ENCODE measurements around the gene GPR87. TPM values are rescaled to one million over a fixed set of nuclear protein-coding genes. Genes with fewer than 3 reads are reported as not detected.

The GPR87 gene
- total and polyA plus RNA-seq, 2 experiments from 2014 or later = 0.22 TPM; not detected in 1

GRCh38 chr3:151315136-151315535 is 1.5 kb downstream of the GPR87 start:
- no peaks in the 10 kb centered on the region for H4K20me1 ChIP-seq (ENCODE audit: insufficient read depth)
- H3K4me1 ChIP-seq (ENCODE audit: insufficient read depth) = peaks cover 38% of the 10 kb centered on the region
- no peaks in the 10 kb centered on the region for H3K9me3 ChIP-seq (ENCODE audit: low read depth)
- H3K9ac ChIP-seq = no peak overlapping the region
- DNase-seq = peak; percentile 34
- H3F3A ChIP-seq (ENCODE audit: insufficient read depth) = peaks cover 43% of the 10 kb centered on the region
- H3K36me3 ChIP-seq (ENCODE audit: low read depth) = no peaks in the 10 kb centered on the region
- no peaks in the 10 kb centered on the region for H3K27me3 ChIP-seq (replicated peaks; ENCODE audit: insufficient read depth)
- 78 to 80% methylated on average over 2 of the region's 2 CpGs for WGBS, 2 experiments (ENCODE audit: low coverage in 1 of 2, low lambda C conversion rate in 2 of 2, missing lambda C conversion rate in 2 of 2)
- H2AFZ ChIP-seq = no peak overlapping the region
- H3K4me3 ChIP-seq = no peak overlapping the region
- no peak overlapping the region for H3K4me2 ChIP-seq (ENCODE audit: unreplicated experiment)
- in situ Hi-C loops (cut with MboI) = no loop called here
- TF ChIP-seq EZH2phosphoT487 (IDR thresholded peaks at IDR 0.05; ENCODE audit: insufficient read depth, low read depth) (no peak), EZH2 (IDR thresholded peaks at IDR 0.05; ENCODE audit: insufficient read depth, poor library complexity, severe bottlenecking) (no peak)
- no peaks in the 10 kb centered on the region for H3K79me2 ChIP-seq (ENCODE audit: insufficient read depth)
- H3K9me2 ChIP-seq (ENCODE audit: insufficient read depth) = no peaks in the 10 kb centered on the region
- H3K27ac ChIP-seq = no peak overlapping the region

GRCh38 chr3:151314593-151314992 is 2.0 kb downstream of the GPR87 start:
- no peak overlapping the region for H2AFZ ChIP-seq
- TF ChIP-seq EZH2 (IDR thresholded peaks at IDR 0.05; ENCODE audit: insufficient read depth, poor library complexity, severe bottlenecking) (no peak), EZH2phosphoT487 (IDR thresholded peaks at IDR 0.05; ENCODE audit: insufficient read depth, low read depth) (no peak)
- no peak for DNase-seq
- in situ Hi-C loops (cut with MboI) = no loop called here
- H3K27me3 ChIP-seq (replicated peaks; ENCODE audit: insufficient read depth) = no peaks in the 10 kb centered on the region
- H3K27ac ChIP-seq = no peak overlapping the region
- H4K20me1 ChIP-seq (ENCODE audit: insufficient read depth) = no peaks in the 10 kb centered on the region
- H3K9me3 ChIP-seq (ENCODE audit: low read depth) = no peaks in the 10 kb centered on the region
- H3K9ac ChIP-seq = no peak overlapping the region
- WGBS, 2 experiments (ENCODE audit: low coverage in 1 of 2, low lambda C conversion rate in 2 of 2, missing lambda C conversion rate in 2 of 2) = 94 to 98% methylated on average over 5 of the region's 5 CpGs
- H3K9me2 ChIP-seq (ENCODE audit: insufficient read depth) = no peaks in the 10 kb centered on the region
- no peak overlapping the region for H3K4me2 ChIP-seq (ENCODE audit: unreplicated experiment)
- H3F3A ChIP-seq (ENCODE audit: insufficient read depth) = peaks cover 39% of the 10 kb centered on the region
- no peak overlapping the region for H3K4me3 ChIP-seq
- H3K36me3 ChIP-seq (ENCODE audit: low read depth) = no peaks in the 10 kb centered on the region
- H3K4me1 ChIP-seq (ENCODE audit: insufficient read depth) = peaks cover 32% of the 10 kb centered on the region
- H3K79me2 ChIP-seq (ENCODE audit: insufficient read depth) = no peaks in the 10 kb centered on the region

GRCh38 chr3:151314137-151314536 is 2.5 kb downstream of the GPR87 start:
- Histone ChIP-seq H3K36me3 (ENCODE audit: low read depth) (no peaks in the 10 kb centered on the region), H3K9me2 (ENCODE audit: insufficient read depth) (no peaks in the 10 kb centered on the region), H4K20me1 (ENCODE audit: insufficient read depth) (no peaks in the 10 kb centered on the region), H3K27me3 (replicated peaks; ENCODE audit: insufficient read depth) (no peaks in the 10 kb centered on the region), H3K4me2 (ENCODE audit: unreplicated experiment) (no peak overlapping the region), H3F3A (ENCODE audit: insufficient read depth) (peaks cover 36% of the 10 kb centered on the region), H3K4me1 (ENCODE audit: insufficient read depth) (peaks cover 28% of the 10 kb centered on the region), H3K4me3 (no peak overlapping the region), H3K79me2 (ENCODE audit: insufficient read depth) (no peaks in the 10 kb centered on the region), H3K9ac (no peak overlapping the region), H2AFZ (no peak overlapping the region), H3K9me3 (ENCODE audit: low read depth) (no peaks in the 10 kb centered on the region), H3K27ac (no peak overlapping the region)
- TF ChIP-seq EZH2 (IDR thresholded peaks at IDR 0.05; ENCODE audit: insufficient read depth, poor library complexity, severe bottlenecking) (no peak), EZH2phosphoT487 (IDR thresholded peaks at IDR 0.05; ENCODE audit: insufficient read depth, low read depth) (no peak)
- DNase-seq = no peak
- in situ Hi-C loops (cut with MboI) = no loop called here
- WGBS, 2 experiments (ENCODE audit: low coverage in 1 of 2, low lambda C conversion rate in 2 of 2, missing lambda C conversion rate in 2 of 2) = 95 to 96% methylated on average over 2 of the region's 2 CpGs

- Histone ChIP-seq H3K27me3 (replicated peaks; ENCODE audit: insufficient read depth) (no peaks in the 10 kb centered on the region), H3K4me3 (no peak overlapping the region), H3F3A (ENCODE audit: insufficient read depth) (peaks cover 26% of the 10 kb centered on the region), H3K4me2 (ENCODE audit: unreplicated experiment) (no peak overlapping the region), H2AFZ (no peak overlapping the region), H3K27ac (no peak overlapping the region), H3K36me3 (ENCODE audit: low read depth) (no peaks in the 10 kb centered on the region), H3K79me2 (ENCODE audit: insufficient read depth) (no peaks in the 10 kb centered on the region), H3K9me3 (ENCODE audit: low read depth) (no peaks in the 10 kb centered on the region), H3K4me1 (ENCODE audit: insufficient read depth) (peaks cover 24% of the 10 kb centered on the region), H3K9ac (no peak overlapping the region), H3K9me2 (ENCODE audit: insufficient read depth) (no peaks in the 10 kb centered on the region), H4K20me1 (ENCODE audit: insufficient read depth) (no peaks in the 10 kb centered on the region)
- TF ChIP-seq EZH2phosphoT487 (IDR thresholded peaks at IDR 0.05; ENCODE audit: insufficient read depth, low read depth) (no peak), EZH2 (IDR thresholded peaks at IDR 0.05; ENCODE audit: insufficient read depth, poor library complexity, severe bottlenecking) (no peak)
- no peak for DNase-seq
- in situ Hi-C loops (cut with MboI) = no loop called here
- WGBS, 2 experiments (ENCODE audit: low coverage in 1 of 2, low lambda C conversion rate in 2 of 2, missing lambda C conversion rate in 2 of 2) = 79 to 80% methylated on average over 3 of the region's 3 CpGs
Measured at GRCh38 chr3:151312972-151313371, 3.6 kb downstream of the GPR87 start.

GRCh38 chr3:151309566-151309965 is 7.1 kb downstream of the GPR87 start:
- H3F3A ChIP-seq (ENCODE audit: insufficient read depth) = peaks cover 26% of the 10 kb centered on the region
- no peak overlapping the region for H3K9ac ChIP-seq
- no peak for DNase-seq
- in situ Hi-C loops (cut with MboI) = no loop called here
- no peak overlapping the region for H3K4me2 ChIP-seq (ENCODE audit: unreplicated experiment)
- H2AFZ ChIP-seq = no peak overlapping the region
- no peaks in the 10 kb centered on the region for H3K9me3 ChIP-seq (ENCODE audit: low read depth)
- no peaks in the 10 kb centered on the region for H4K20me1 ChIP-seq (ENCODE audit: insufficient read depth)
- no peaks in the 10 kb centered on the region for H3K79me2 ChIP-seq (ENCODE audit: insufficient read depth)
- no peak overlapping the region for H3K27ac ChIP-seq
- no peak overlapping the region for H3K4me3 ChIP-seq
- WGBS, 2 experiments (ENCODE audit: low coverage in 1 of 2, low lambda C conversion rate in 2 of 2, missing lambda C conversion rate in 2 of 2) = 100% methylated on average over 2 of the region's 2 CpGs
- H3K27me3 ChIP-seq (replicated peaks; ENCODE audit: insufficient read depth) = no peaks in the 10 kb centered on the region
- H3K4me1 ChIP-seq (ENCODE audit: insufficient read depth) = peaks cover 39% of the 10 kb centered on the region
- no peaks in the 10 kb centered on the region for H3K9me2 ChIP-seq (ENCODE audit: insufficient read depth)
- no peaks in the 10 kb centered on the region for H3K36me3 ChIP-seq (ENCODE audit: low read depth)
- TF ChIP-seq EZH2phosphoT487 (IDR thresholded peaks at IDR 0.05; ENCODE audit: insufficient read depth, low read depth) (no peak), EZH2 (IDR thresholded peaks at IDR 0.05; ENCODE audit: insufficient read depth, poor library complexity, severe bottlenecking) (no peak)
